ENCODE data around the gene RBFOX2. TPM values are rescaled to one million over a fixed set of nuclear protein-coding genes. Genes with fewer than 3 reads are reported as not detected.

RBFOX2 gene
- total and polyA plus RNA-seq, 2 donors (not counting 1 experiment from before 2014, with no cell fraction given): 173 to 190 TPM

DNA sequence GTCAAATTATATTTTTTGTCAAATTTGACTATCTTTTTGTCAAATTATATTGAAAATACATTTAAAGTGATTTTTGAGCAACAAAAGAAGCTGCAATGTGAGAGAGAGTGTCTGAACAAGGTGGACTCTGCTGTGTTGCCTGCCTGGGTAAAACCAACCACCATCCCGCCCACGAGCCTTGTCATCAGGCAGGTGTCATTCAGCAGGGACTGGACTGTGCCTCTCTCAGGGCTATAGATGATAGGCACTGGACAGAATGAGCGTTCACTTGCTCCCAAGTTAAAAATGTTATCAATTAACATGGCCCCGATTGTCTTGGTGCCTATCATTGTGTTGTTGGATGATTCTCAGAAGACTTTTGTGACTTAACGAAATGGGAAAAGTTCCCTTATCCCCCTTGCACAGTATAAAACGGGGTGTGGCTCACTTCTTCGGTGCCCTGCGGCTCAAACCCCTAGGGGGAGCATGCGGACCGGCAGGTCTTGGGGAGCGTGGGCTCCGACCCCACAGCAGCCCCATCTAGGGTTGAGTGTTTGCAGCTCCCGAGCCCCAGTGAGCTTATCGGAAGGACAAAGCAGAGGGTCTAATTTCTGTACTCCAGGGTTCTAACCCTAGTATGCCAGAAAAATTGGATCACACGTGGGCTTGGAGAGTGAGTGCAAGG is 309.3 kb downstream of the RBFOX2 start:
- Histone ChIP-seq H3K36me3 (ENCODE audit: control insufficient read depth, insufficient read depth, low read length) (no peaks in the 10 kb centered on the region), H3K9ac (ENCODE audit: insufficient read depth, low read length) (no peak overlapping the region), H3K27ac (ENCODE audit: insufficient read depth, low read length) (no peak overlapping the region), H3K4me3 (replicated peaks in 1 of 4; ENCODE audit: control extremely low read depth in 1 of 4, insufficient read depth in 1 of 4, low read depth in 3 of 4, low read length in 4 of 4) (no peak overlapping the region), H3K27me3 (ENCODE audit: control insufficient read depth, insufficient read depth, low read length) (no peaks in the 10 kb centered on the region), H2AFZ (ENCODE audit: low read length) (no peak overlapping the region), H4K20me1 (ENCODE audit: control insufficient read depth, extremely low read depth, insufficient read depth, low read length) (no peaks in the 10 kb centered on the region), H3K9me3 (ENCODE audit: control insufficient read depth, insufficient read depth, low read depth, low read length) (no peaks in the 10 kb centered on the region), H3K4me2 (ENCODE audit: extremely low read depth, insufficient read depth, low read length) (no peak overlapping the region), H3K4me1 (ENCODE audit: control insufficient read depth, extremely low read depth, insufficient read depth, low read length) (no peaks in the 10 kb centered on the region), H3K79me2 (ENCODE audit: control insufficient read depth, insufficient read depth, low read length) (no peaks in the 10 kb centered on the region)
- TF ChIP-seq, protein P1, sequence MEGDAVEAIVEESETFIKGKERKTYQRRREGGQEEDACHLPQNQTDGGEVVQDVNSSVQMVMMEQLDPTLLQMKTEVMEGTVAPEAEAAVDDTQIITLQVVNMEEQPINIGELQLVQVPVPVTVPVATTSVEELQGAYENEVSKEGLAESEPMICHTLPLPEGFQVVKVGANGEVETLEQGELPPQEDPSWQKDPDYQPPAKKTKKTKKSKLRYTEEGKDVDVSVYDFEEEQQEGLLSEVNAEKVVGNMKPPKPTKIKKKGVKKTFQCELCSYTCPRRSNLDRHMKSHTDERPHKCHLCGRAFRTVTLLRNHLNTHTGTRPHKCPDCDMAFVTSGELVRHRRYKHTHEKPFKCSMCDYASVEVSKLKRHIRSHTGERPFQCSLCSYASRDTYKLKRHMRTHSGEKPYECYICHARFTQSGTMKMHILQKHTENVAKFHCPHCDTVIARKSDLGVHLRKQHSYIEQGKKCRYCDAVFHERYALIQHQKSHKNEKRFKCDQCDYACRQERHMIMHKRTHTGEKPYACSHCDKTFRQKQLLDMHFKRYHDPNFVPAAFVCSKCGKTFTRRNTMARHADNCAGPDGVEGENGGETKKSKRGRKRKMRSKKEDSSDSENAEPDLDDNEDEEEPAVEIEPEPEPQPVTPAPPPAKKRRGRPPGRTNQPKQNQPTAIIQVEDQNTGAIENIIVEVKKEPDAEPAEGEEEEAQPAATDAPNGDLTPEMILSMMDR (conservative IDR thresholded peaks at IDR 0.05 in 1 of 2, IDR thresholded peaks at IDR 0.05 in 1 of 2; ENCODE audit: low read depth in 1 of 2, low read length in 2 of 2): peak in 1 of 2 donors; percentile 11
- TF ChIP-seq EZH2 (IDR thresholded peaks at IDR 0.05; ENCODE audit: low read length, missing control alignments): no peak
- no peak for DNase-seq (ENCODE audit: low read depth in 2 of 2)

DNA sequence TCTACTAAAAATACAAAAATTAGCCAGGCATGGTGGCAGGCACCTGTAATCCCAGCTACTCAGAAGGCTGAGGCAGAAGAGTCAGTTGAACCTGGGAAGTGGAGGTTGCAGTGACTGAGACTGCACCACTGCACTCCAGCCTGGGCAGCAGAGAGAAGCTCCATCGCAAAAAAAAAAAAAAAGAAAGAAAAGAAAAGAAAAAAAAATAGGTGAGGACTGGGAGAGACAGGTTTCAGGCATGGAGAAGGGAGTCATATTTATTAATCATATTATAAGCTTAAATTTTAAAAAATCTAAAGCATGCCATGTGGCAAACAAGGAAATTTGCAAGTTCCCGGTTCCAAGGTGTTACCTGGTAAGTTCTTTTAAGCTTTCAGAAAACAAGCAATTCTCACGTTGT is 311.1 kb downstream of the RBFOX2 start, which contains the start of gene APOL5:
Gene APOL5, plus strand, starts transcription at position 301 of the 400 bp plus-strand sequence. Its CDS starts 0 bp downstream, at position 301.
- H3K9ac ChIP-seq (ENCODE audit: insufficient read depth, low read length): no peak within 1 kb of the TSS
- H3K27ac ChIP-seq (ENCODE audit: insufficient read depth, low read length): no peak within 1 kb of the TSS
- H3K79me2 ChIP-seq (ENCODE audit: control insufficient read depth, insufficient read depth, low read length): no peaks in the 10 kb centered on the region
- no peak within 1 kb of the TSS for H3K4me2 ChIP-seq (ENCODE audit: extremely low read depth, insufficient read depth, low read length)
- H3K27me3 ChIP-seq (ENCODE audit: control insufficient read depth, insufficient read depth, low read length): no peaks in the 10 kb centered on the region
- H3K4me3 ChIP-seq (replicated peaks in 1 of 4; ENCODE audit: control extremely low read depth in 1 of 4, insufficient read depth in 1 of 4, low read depth in 3 of 4, low read length in 4 of 4): no peak within 1 kb of the TSS
- H3K9me3 ChIP-seq (ENCODE audit: control insufficient read depth, insufficient read depth, low read depth, low read length): no peaks in the 10 kb centered on the region
- no peaks in the 10 kb centered on the region for H3K36me3 ChIP-seq (ENCODE audit: control insufficient read depth, insufficient read depth, low read length)
- H4K20me1 ChIP-seq (ENCODE audit: control insufficient read depth, extremely low read depth, insufficient read depth, low read length): no peaks in the 10 kb centered on the region
- DNase-seq (ENCODE audit: low read depth in 2 of 2): no peak
- H3K4me1 ChIP-seq (ENCODE audit: control insufficient read depth, extremely low read depth, insufficient read depth, low read length): no peaks in the 10 kb centered on the region
- TF ChIP-seq EZH2 (IDR thresholded peaks at IDR 0.05; ENCODE audit: low read length, missing control alignments): no peak
- TF ChIP-seq, protein P1 (conservative IDR thresholded peaks at IDR 0.05 in 1 of 2, IDR thresholded peaks at IDR 0.05 in 1 of 2; ENCODE audit: low read depth in 1 of 2, low read length in 2 of 2): no peak
- H2AFZ ChIP-seq (ENCODE audit: low read length): no peak within 1 kb of the TSS

DNA sequence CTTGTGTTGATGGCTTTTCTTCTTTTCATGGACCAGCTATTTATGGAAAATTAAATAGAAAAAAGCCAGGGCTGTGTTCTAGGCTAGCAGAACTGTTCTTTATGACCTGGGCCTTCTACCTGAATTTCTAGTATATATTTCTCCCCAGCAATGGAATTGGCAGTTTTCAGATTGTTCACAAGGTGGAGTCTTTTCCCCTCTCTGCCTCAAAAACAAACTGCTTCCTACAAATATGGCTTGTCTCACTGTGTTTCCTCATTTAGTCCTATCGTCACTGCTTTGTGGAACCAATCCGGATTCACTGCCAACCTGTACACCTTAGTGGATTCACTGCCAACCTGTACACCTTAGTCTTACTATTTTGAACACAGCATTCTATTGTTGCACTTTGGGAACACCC is 316.0 kb downstream of the RBFOX2 start:
- H3K36me3 ChIP-seq (ENCODE audit: control insufficient read depth, insufficient read depth, low read length): no peaks in the 10 kb centered on the region
- TF ChIP-seq, protein P1 (conservative IDR thresholded peaks at IDR 0.05 in 1 of 2, IDR thresholded peaks at IDR 0.05 in 1 of 2; ENCODE audit: low read depth in 1 of 2, low read length in 2 of 2): no peak
- no peak for TF ChIP-seq EZH2 (IDR thresholded peaks at IDR 0.05; ENCODE audit: low read length, missing control alignments)
- H3K9ac ChIP-seq (ENCODE audit: insufficient read depth, low read length): no peak overlapping the region
- H3K4me2 ChIP-seq (ENCODE audit: extremely low read depth, insufficient read depth, low read length): no peak overlapping the region
- no peak overlapping the region for H3K4me3 ChIP-seq (replicated peaks in 1 of 4; ENCODE audit: control extremely low read depth in 1 of 4, insufficient read depth in 1 of 4, low read depth in 3 of 4, low read length in 4 of 4)
- H4K20me1 ChIP-seq (ENCODE audit: control insufficient read depth, extremely low read depth, insufficient read depth, low read length): no peaks in the 10 kb centered on the region
- no peak for DNase-seq (ENCODE audit: low read depth in 2 of 2)
- no peaks in the 10 kb centered on the region for H3K27me3 ChIP-seq (ENCODE audit: control insufficient read depth, insufficient read depth, low read length)
- H2AFZ ChIP-seq (ENCODE audit: low read length): no peak overlapping the region
- H3K79me2 ChIP-seq (ENCODE audit: control insufficient read depth, insufficient read depth, low read length): no peaks in the 10 kb centered on the region
- H3K4me1 ChIP-seq (ENCODE audit: control insufficient read depth, extremely low read depth, insufficient read depth, low read length): peaks cover 2% of the 10 kb centered on the region
- no peaks in the 10 kb centered on the region for H3K9me3 ChIP-seq (ENCODE audit: control insufficient read depth, insufficient read depth, low read depth, low read length)
- no peak overlapping the region for H3K27ac ChIP-seq (ENCODE audit: insufficient read depth, low read length)

Data from fibroblast of lung (primary cell).